ENCODE results near the gene FGFRL1. TPM values are rescaled to one million over a fixed set of nuclear protein-coding genes. Genes with fewer than 3 reads are reported as not detected.

Gene FGFRL1
- total RNA-seq, 1 experiment from 2014 or later, result 33.5 TPM

DNA sequence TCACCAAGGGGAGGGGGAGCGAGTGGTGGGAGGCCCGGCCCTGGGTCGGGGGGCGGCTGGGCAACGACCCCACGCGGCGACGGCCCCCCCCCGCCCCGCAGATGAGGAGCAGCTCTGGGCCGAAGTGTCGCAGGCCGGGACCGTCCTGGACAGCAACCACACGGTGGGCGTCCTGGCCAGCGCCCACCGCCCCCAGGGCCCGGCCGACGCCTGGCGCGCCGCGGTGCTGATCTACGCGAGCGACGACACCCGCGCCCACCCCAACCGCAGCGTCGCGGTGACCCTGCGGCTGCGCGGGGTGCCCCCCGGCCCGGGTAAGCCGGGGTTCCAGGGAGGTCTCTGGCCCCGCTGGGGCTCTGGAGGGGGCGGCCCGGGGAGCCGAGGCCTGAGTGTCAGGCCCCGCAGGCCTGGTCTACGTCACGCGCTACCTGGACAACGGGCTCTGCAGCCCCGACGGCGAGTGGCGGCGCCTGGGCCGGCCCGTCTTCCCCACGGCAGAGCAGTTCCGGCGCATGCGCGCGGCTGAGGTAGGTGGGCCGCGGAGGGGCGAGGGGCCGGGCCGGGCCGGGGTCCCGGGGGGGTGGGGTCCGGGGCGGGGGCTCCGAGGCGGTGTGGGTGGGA, 8.7 kb upstream of the FGFRL1 start:
- POLR2A ChIA-PET, result no interaction called here
- H3K36me3 Mint-ChIP-seq (ENCODE audit: insufficient read depth, unreplicated experiment), result peaks cover 6% of the 10 kb centered on the region

DNA sequence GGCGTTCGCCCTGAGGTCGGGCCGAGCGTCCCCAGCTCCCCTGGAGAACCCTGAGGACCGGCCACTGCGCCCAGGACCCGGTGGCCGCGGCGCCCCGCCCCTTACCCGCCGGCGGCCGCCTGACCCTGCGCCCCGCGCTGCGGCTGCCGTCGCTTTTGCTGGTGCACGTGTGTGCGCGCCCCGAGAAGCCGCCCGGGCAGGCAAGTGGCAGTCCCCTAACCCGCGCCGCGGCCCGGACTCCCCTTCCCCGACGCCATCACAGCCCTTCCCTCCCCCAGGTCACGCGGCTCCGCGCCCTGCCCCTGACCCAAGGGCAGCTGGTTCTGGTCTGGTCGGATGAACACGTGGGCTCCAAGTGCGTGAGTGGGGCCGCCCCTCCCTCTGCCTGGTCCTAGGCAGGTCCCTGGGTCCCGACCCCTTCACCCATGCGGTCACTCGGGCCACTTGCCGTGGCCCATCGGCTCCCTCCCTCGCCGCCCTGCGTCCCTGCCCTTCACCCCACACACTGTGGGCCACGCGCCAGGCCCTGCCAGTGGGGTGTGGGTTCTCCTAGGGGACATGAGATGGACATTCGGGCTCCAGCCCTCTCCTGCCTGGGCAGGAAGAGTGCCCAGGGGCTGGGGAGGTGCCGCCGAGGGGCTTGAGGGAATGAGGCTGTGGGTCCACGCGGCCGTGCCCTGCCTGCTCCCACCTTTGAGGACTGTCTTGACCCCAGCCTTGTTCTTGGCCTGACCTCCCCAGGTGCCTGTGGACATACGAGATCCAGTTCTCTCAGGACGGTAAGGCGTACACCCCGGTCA, 8.0 kb upstream of the FGFRL1 start:
- TF ChIP-seq, protein P1, sequence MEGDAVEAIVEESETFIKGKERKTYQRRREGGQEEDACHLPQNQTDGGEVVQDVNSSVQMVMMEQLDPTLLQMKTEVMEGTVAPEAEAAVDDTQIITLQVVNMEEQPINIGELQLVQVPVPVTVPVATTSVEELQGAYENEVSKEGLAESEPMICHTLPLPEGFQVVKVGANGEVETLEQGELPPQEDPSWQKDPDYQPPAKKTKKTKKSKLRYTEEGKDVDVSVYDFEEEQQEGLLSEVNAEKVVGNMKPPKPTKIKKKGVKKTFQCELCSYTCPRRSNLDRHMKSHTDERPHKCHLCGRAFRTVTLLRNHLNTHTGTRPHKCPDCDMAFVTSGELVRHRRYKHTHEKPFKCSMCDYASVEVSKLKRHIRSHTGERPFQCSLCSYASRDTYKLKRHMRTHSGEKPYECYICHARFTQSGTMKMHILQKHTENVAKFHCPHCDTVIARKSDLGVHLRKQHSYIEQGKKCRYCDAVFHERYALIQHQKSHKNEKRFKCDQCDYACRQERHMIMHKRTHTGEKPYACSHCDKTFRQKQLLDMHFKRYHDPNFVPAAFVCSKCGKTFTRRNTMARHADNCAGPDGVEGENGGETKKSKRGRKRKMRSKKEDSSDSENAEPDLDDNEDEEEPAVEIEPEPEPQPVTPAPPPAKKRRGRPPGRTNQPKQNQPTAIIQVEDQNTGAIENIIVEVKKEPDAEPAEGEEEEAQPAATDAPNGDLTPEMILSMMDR (IDR thresholded peaks at IDR 0.05; ENCODE audit: unreplicated experiment), result no peak
- no peak overlapping the region for H3K27ac Mint-ChIP-seq (ENCODE audit: low read depth, unreplicated experiment)
- peaks cover 6% of the 10 kb centered on the region for H3K36me3 Mint-ChIP-seq (ENCODE audit: insufficient read depth, unreplicated experiment)
- no peak overlapping the region for H3K4me3 Mint-ChIP-seq (ENCODE audit: unreplicated experiment)
- no TSS peak for BruUV-seq (replicated peaks)
- POLR2A ChIA-PET, result no interaction called here
- intact Hi-C loops (cut with micrococcal nuclease), result no loop called here
- CTCF ChIA-PET, result no interaction called here
- H3K27me3 Mint-ChIP-seq (ENCODE audit: insufficient read depth, unreplicated experiment), result peaks cover 35% of the 10 kb centered on the region
- no peak for DNase-seq (ENCODE audit: unreplicated experiment)
- H3K9me3 Mint-ChIP-seq (ENCODE audit: unreplicated experiment), result no peaks in the 10 kb centered on the region
- no peaks in the 10 kb centered on the region for H3K4me1 Mint-ChIP-seq (ENCODE audit: insufficient read depth, unreplicated experiment)

More for the DNA sequence above, 8.7 kb upstream of the FGFRL1 start:
- CTCF ChIA-PET, result no interaction called here
- TF ChIP-seq, protein P1 (IDR thresholded peaks at IDR 0.05; ENCODE audit: unreplicated experiment), result no peak
- DNase-seq (ENCODE audit: unreplicated experiment), result no peak
- Mint-ChIP-seq H3K9me3 (ENCODE audit: unreplicated experiment) (no peaks in the 10 kb centered on the region), H3K27me3 (ENCODE audit: insufficient read depth, unreplicated experiment) (peaks cover 34% of the 10 kb centered on the region), H3K4me3 (ENCODE audit: unreplicated experiment) (no peak overlapping the region), H3K4me1 (ENCODE audit: insufficient read depth, unreplicated experiment) (no peaks in the 10 kb centered on the region), H3K27ac (ENCODE audit: low read depth, unreplicated experiment) (no peak overlapping the region)
- BruUV-seq (replicated peaks), result no TSS peak
- intact Hi-C loops (cut with micrococcal nuclease), result no loop called here

DNA sequence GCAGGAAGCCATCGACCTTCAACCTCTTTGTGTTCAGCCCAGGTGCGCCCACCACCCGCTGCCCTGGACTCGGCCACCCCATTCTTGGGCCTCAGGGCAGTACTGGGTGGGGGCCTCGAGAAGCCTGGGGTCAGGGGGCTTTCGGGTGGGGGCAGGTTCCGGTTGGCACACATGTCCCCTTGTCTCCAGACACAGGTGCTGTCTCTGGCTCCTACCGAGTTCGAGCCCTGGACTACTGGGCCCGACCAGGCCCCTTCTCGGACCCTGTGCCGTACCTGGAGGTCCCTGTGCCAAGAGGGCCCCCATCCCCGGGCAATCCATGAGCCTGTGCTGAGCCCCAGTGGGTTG, 7.4 kb upstream of the FGFRL1 start:
- ChIA-PET POLR2A (no interaction called here), CTCF (no interaction called here)
- Mint-ChIP-seq H3K4me3 (ENCODE audit: unreplicated experiment) (no peak overlapping the region), H3K27ac (ENCODE audit: low read depth, unreplicated experiment) (no peak overlapping the region), H3K36me3 (ENCODE audit: insufficient read depth, unreplicated experiment) (peaks cover 6% of the 10 kb centered on the region), H3K27me3 (ENCODE audit: insufficient read depth, unreplicated experiment) (peaks cover 35% of the 10 kb centered on the region), H3K4me1 (ENCODE audit: insufficient read depth, unreplicated experiment) (peaks cover 3% of the 10 kb centered on the region), H3K9me3 (ENCODE audit: unreplicated experiment) (no peaks in the 10 kb centered on the region)
- no TSS peak for BruUV-seq (replicated peaks)
- intact Hi-C loops (cut with micrococcal nuclease), result no loop called here
- TF ChIP-seq, protein P1 (IDR thresholded peaks at IDR 0.05; ENCODE audit: unreplicated experiment), result no peak
- no peak for DNase-seq (ENCODE audit: unreplicated experiment)

DNA sequence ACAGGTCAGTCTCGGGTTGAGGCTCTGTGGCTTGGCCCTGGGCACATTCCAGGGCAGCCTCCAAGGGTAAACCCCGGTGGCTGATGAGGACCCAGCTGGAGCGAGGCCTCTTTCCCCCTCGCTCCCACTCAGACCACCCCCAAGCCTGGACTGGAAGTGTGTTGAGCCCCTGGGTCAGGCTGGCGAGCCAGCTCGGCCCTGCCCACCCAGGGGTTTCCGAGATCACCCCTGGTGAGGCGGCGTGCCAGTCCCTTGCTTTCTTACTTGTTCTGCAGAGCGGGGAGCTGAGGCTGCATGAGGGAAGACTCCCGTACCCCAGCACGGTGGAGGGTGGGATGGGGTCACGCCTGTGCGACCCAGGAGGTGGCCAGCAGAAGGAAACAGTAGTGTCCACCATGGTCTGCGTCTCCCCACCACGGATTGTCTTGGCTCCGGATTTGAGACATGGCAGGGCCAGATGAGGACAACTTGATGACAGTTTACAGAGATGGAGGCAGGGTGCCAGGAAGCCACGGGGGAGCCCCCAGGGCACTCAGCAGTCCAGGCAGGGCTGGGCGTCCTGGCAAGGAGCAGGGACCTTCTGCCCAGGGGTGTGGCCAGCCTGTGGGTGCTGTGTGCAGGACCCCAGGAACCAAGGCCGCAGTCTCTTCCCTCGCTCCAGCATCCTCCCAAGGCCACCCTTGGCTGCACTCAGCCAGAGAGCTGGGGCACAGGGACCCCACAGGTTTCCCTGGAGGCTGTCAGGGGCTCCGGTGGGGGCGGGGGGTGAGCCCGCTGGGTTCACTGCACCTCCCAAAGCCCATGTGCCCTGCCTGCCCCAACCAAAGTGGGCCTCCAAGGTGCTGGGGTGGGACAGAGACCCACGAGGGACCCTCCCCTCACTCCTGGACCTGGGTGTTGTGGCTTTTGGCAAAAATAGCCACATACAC, 6.6 kb upstream of the FGFRL1 start:
- no peak overlapping the region for H3K4me3 Mint-ChIP-seq (ENCODE audit: unreplicated experiment)
- H3K4me1 Mint-ChIP-seq (ENCODE audit: insufficient read depth, unreplicated experiment), result peaks cover 5% of the 10 kb centered on the region
- H3K9me3 Mint-ChIP-seq (ENCODE audit: unreplicated experiment), result no peaks in the 10 kb centered on the region
- peaks cover 9% of the 10 kb centered on the region for H3K36me3 Mint-ChIP-seq (ENCODE audit: insufficient read depth, unreplicated experiment)
- intact Hi-C loops (cut with micrococcal nuclease), result no loop called here
- H3K27ac Mint-ChIP-seq (ENCODE audit: low read depth, unreplicated experiment), result no peak overlapping the region
- DNase-seq (ENCODE audit: unreplicated experiment), result no peak
- BruUV-seq (replicated peaks), result no TSS peak
- TF ChIP-seq, protein P1 (IDR thresholded peaks at IDR 0.05; ENCODE audit: unreplicated experiment), result no peak
- POLR2A ChIA-PET, result interaction anchor here (0.7 kb wide), 2 partner anchors 171 to 283 kb away, joined by 3 read pairs; no protein-coding TSS in a partner anchor
- CTCF ChIA-PET, result no interaction called here
- H3K27me3 Mint-ChIP-seq (ENCODE audit: insufficient read depth, unreplicated experiment), result peaks cover 29% of the 10 kb centered on the region

All from MCF 10A (cell line).